Measurements from ENCODE around the gene SLC30A2. TPM values are rescaled to one million over a fixed set of nuclear protein-coding genes. Genes with fewer than 3 reads are reported as not detected.

SLC30A2 gene
- total and polyA plus RNA-seq, 9 of the 15 experiments (the other 6 are each of a cell fraction or from before 2014, with no cell fraction given) = 0.01 to 0.18 (median 0.06) TPM; not detected in 3

- TF ChIP-seq RBM15 (IDR thresholded peaks at IDR 0.05; ENCODE audit: insufficient read depth, low read length) (no peak), ZNF174 (CRISPR knock-in tag; IDR thresholded peaks at IDR 0.05) (no peak), MXI1 (IDR thresholded peaks at IDR 0.05; ENCODE audit: low read depth, low read length) (no peak), HDAC2 (IDR thresholded peaks at IDR 0.05) (no peak), ZNF134 (CRISPR knock-in tag; conservative IDR thresholded peaks at IDR 0.05) (no peak), TFAM (CRISPR knock-in tag; conservative IDR thresholded peaks at IDR 0.05) (no peak), TCFL5 (CRISPR knock-in tag; conservative IDR thresholded peaks at IDR 0.05) (no peak), ATF1 (CRISPR knock-in tag; IDR thresholded peaks at IDR 0.05) (no peak), ATF1 (tag; IDR thresholded peaks at IDR 0.05) (no peak), PCBP2 (IDR thresholded peaks at IDR 0.05; ENCODE audit: low read depth, low read length, poor library complexity, severe bottlenecking) (no peak), KDM5B (IDR thresholded peaks at IDR 0.05; ENCODE audit: insufficient replicate concordance, low read depth, low read length) (no peak), EZH2 (IDR thresholded peaks at IDR 0.05; ENCODE audit: borderline replicate concordance, low read depth, low read length) (no peak), TFAP4 (CRISPR knock-in tag; IDR thresholded peaks at IDR 0.05; ENCODE audit: borderline replicate concordance) (0 out of 2 replicates have a peak, but pooled peaks have one; percentile 2), MED1 (CRISPR knock-in tag; IDR thresholded peaks at IDR 0.05; ENCODE audit: borderline replicate concordance) (no peak), HDAC1 (IDR thresholded peaks at IDR 0.05) (0 out of 4 replicates have a peak, but pooled peaks of 1 of the 2 experiments have one; percentile 22), ETV5 (CRISPR knock-in tag; IDR thresholded peaks at IDR 0.05; ENCODE audit: low read depth) (no peak), FOXM1 (IDR thresholded peaks at IDR 0.05; ENCODE audit: low read depth) (no peak), FOXM1 (CRISPR knock-in tag; IDR thresholded peaks at IDR 0.05; ENCODE audit: low read depth) (no peak), PRMT5 (CRISPR knock-in tag; IDR thresholded peaks at IDR 0.05) (no peak), NR4A1 (CRISPR knock-in tag; IDR thresholded peaks at IDR 0.05) (no peak), NR4A1 (tag; IDR thresholded peaks at IDR 0.05) (peak; percentile 36; the same call in 1 of the 2 replicates), GABPB2 (CRISPR knock-in tag; conservative IDR thresholded peaks at IDR 0.05) (no peak), ZNF584 (CRISPR knock-in tag; IDR thresholded peaks at IDR 0.05; ENCODE audit: low read depth) (no peak)
- TF ChIP-seq, protein P1, sequence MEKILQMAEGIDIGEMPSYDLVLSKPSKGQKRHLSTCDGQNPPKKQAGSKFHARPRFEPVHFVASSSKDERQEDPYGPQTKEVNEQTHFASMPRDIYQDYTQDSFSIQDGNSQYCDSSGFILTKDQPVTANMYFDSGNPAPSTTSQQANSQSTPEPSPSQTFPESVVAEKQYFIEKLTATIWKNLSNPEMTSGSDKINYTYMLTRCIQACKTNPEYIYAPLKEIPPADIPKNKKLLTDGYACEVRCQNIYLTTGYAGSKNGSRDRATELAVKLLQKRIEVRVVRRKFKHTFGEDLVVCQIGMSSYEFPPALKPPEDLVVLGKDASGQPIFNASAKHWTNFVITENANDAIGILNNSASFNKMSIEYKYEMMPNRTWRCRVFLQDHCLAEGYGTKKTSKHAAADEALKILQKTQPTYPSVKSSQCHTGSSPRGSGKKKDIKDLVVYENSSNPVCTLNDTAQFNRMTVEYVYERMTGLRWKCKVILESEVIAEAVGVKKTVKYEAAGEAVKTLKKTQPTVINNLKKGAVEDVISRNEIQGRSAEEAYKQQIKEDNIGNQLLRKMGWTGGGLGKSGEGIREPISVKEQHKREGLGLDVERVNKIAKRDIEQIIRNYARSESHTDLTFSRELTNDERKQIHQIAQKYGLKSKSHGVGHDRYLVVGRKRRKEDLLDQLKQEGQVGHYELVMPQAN (IDR thresholded peaks at IDR 0.05; ENCODE audit: borderline replicate concordance) = no peak
- TF ChIP-seq, protein P2, sequence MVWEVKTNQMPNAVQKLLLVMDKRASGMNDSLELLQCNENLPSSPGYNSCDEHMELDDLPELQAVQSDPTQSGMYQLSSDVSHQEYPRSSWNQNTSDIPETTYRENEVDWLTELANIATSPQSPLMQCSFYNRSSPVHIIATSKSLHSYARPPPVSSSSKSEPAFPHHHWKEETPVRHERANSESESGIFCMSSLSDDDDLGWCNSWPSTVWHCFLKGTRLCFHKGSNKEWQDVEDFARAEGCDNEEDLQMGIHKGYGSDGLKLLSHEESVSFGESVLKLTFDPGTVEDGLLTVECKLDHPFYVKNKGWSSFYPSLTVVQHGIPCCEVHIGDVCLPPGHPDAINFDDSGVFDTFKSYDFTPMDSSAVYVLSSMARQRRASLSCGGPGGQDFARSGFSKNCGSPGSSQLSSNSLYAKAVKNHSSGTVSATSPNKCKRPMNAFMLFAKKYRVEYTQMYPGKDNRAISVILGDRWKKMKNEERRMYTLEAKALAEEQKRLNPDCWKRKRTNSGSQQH (CRISPR knock-in tag; IDR thresholded peaks at IDR 0.05) = no peak
- TF ChIP-seq, protein P3, sequence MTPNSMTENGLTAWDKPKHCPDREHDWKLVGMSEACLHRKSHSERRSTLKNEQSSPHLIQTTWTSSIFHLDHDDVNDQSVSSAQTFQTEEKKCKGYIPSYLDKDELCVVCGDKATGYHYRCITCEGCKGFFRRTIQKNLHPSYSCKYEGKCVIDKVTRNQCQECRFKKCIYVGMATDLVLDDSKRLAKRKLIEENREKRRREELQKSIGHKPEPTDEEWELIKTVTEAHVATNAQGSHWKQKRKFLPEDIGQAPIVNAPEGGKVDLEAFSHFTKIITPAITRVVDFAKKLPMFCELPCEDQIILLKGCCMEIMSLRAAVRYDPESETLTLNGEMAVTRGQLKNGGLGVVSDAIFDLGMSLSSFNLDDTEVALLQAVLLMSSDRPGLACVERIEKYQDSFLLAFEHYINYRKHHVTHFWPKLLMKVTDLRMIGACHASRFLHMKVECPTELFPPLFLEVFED (CRISPR knock-in tag; conservative IDR thresholded peaks at IDR 0.05) = no peak
Measured at GRCh38 chr1:26006710-26007109, 39.2 kb downstream of the SLC30A2 start (continued).
